ENCODE results near the gene FREM1.
"Not testable (repeated sequence)": the region's sequence is repeated elsewhere in the genome, so short reads cannot be mapped to it uniquely, and the experiment has no call there.

Gene FREM1
- 0 to 0.05 (median 0) reads per million in 3 experiments for total RNA-seq

DNA sequence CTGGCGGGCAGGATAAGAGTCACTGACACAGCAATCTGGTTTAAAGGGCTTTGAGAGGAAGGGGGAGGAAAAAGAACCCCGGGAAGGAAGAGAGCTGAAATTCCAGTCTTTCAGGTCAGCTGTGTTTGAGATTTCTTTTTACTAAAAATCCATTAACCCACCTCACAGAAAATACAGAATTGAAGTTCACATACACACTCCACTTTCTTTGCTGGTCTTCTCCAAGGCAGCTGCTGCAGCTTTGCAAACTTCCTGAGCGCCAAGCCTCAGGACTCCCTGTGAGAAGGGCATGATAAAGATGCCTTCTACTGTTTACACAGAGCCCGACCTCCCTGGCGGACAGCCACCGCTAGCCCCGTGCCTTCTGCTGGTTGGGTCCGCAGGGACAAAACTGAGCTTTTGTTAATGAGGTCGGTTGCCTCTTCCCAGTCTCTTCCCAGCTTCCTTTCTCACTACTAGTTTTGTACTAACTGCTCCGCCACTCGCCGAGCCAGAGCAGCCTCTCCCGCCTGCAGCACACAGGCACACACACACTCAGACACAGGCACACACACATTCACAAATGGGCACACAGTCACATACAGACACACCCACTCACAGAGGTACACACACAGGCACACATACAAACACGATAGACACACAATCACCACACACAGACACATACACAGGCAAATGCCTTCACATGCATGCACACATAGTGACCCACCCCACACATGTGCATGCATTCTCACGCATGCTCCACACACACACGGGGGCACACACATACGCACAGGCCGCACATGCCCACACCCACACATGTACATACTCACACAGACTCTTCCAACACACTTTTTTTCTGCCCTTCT lies at the start of gene FREM1:
Gene FREM1, minus strand, starts transcription at position 468 of the 845 bp plus-strand sequence. CDS start 41,451 bp downstream, outside the sequence.
- no peak for DNase-seq

DNA sequence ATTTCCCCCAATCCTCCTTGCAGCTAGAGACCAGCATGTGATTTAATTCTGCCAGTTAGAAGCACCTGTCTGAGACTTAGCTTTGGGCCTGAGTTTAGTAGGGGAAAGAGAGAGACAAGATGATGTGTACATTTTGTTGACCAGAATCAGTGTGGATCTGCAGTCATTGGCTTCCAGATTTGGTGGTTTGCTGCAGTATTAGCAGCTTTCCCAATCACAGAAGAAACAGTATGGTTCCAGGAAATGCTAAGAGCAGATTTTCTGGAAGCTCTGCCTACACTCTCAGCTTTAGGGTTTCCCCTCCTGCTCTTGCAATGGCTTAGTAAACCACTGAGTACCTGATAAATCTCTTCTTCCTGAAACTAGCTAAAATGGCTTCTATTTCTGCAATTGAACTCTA lies 48.8 kb upstream of the FREM1 start:
- no peak for DNase-seq

- DNase-seq = no peak
Measured at GRCh38 chr9:14957109-14957508, 46.9 kb upstream of the FREM1 start.

DNA sequence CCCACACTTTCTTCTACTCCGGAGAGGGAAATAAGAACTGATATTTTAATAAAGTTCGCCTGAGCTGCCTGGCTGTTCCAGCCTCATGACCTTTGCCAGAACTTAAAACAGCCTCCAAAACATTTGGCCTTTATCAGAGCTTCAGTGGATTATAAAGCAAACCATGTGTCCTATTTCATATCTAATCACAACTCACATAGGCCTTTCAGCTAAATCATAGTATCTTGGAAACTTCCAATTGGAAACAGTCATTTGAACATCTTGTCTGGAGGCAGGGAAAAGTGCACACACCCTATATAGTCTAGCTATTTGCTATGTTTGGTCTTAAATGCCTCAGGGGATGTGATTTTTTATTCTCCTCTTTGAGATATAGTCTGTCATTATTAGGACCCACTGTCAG lies 46.0 kb upstream of the FREM1 start:
- no peak for DNase-seq

DNA sequence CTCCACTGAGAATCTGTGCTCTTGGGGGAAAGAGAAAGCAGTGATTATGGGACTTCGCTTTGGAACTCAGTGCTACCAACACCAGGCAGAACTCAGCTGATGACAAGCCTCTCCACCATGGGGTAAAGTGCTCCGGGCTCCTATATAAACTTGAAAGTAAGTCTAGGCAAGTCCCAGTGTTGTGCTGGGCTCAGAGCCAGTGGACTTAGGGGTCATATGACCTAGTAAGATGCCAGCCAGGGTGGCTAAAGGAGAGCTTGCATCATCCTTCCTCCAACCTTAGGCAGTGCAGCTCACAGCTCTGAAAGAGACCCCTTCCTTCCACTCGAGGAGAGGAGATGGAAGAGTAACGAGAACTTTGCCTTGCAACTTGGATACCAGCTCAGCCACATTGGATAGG lies 35.1 kb upstream of the FREM1 start:
- no peak for DNase-seq

DNA sequence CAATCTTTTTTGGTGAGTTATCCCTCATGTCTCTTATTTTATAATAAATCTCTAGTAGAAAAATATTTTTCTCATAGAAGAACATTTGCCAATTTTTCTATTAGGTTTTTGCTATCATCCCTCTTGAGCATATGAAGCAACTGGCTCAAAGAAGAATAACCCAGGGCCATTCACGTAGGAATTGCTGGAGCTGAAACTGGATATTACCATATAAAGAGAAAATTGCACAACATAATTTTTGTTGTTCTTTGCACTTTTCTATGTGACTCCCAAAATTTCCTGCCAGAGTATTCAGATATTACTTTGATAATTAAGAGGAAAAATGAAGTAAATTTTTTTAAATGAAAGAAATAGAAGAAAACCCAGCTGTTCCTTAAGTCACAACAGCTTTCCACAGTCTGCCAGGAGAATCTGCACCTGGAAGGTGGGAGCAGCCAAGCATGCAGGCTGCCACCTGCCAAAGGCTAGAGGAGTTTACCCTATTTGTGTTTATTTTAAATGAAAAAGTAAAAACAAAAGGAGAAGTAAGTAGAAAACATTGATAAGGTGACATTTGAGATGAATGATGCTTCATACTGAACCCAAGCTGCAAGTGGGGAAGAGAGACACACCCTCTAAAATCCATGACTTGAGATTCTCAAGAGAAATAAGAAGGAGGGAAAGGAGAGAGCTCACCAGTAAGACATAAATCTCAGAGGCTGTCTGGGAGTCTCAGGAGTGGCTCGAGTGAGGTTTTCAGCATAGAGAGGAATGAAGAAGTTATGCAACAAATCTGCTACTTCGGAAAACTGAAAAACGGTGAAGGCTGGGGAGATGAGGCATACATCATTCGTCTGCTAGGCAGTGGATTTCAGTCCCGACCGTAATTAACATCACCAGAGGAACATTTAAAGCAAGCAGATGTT lies 31.5 kb upstream of the FREM1 start:
- DNase-seq = no peak

GRCh38 chr9:14939378-14939777 lies 29.1 kb upstream of the FREM1 start:
- no peak for DNase-seq

DNA sequence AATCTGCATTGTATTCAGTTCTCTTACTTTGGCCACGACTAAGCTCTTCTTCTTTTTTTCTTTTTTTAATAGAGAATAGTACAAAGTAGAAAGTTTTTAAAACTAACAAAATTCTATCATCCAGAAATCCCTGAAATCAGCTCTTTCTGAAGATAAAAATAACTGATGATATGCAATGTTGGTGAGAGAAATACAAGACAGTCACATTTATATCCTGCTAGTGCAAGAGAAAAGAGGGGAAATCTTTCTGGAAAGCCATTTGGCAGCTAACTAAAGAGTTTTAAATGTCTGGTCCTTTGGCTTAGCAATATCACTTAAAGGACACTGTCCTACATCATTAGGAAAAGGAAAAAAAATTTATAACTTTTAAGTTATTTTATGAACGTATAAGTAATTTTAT lies 27.0 kb upstream of the FREM1 start:
- no peak for DNase-seq

DNA sequence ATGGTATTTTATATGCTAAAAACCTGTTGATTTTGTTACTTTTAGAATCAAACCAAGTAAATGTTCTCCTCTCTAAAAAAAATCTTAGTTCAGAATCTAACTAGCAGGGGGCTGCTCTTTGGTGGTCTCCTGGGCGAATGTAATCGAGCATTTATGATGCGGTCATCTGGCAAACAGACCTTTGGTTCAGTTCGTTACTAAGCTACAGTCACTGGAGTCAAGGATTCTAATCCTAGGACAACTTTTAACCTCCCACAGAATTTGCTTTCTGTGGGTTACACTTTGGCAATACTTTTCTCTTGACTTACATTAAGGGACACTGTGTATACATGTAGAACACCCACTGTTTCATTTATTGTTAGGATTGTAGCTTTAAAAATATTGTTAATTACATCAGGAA lies 26.3 kb upstream of the FREM1 start:
- DNase-seq = no peak

- DNase-seq = no peak
Measured at GRCh38 chr9:14935964-14936363, 25.7 kb upstream of the FREM1 start.

DNA sequence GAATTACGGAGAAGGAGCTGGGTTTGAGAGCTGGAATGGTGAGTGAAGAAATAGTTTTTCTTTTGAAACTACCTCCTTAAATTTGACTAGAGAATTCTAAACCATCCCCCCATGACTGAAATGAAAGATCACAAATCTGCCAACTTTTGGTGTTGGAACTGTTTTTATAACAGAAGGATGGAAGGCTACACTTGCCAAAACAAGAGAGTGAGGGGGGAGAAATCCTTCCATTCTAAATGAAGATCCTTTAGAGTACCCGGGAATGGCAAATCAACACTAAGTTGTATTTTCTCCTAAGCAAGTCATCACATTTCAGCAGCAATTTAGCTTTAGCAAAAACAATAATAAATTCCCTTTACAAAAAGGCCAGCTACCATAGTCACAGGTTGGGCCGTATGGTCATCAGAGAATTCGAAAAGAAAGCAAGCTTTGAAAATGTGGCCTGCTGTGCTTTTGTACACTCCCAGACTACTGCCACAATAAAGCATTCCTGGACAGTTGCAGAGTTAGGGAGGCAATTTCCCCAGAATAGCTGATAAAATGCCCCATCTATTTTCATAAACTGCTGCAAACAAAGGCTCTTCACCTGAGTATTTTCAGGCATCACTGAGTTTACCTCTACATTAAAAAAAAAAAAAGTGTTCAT lies 25.0 kb upstream of the FREM1 start:
- no peak for DNase-seq

DNA sequence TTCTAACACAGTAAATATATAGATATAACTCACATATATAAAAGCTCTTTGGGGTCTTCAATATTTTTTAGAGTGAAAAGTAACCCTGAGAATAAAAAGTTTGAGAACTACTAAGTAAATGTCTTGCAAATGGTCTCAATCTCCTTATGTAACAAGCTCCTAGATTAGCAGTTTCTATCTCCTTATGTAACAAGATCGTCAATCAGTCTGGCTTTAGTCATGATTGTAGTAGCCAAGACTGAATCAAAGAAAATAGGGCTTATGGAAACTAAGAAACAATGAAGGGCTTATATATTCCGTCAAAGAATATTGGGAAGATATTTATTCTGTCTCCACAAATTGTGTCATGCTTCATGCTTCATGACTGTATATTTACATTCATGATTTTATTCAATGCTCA lies 22.4 kb upstream of the FREM1 start:
- no peak for DNase-seq

GRCh38 chr9:14932231-14932630 lies 22.0 kb upstream of the FREM1 start:
- DNase-seq = no peak

DNA sequence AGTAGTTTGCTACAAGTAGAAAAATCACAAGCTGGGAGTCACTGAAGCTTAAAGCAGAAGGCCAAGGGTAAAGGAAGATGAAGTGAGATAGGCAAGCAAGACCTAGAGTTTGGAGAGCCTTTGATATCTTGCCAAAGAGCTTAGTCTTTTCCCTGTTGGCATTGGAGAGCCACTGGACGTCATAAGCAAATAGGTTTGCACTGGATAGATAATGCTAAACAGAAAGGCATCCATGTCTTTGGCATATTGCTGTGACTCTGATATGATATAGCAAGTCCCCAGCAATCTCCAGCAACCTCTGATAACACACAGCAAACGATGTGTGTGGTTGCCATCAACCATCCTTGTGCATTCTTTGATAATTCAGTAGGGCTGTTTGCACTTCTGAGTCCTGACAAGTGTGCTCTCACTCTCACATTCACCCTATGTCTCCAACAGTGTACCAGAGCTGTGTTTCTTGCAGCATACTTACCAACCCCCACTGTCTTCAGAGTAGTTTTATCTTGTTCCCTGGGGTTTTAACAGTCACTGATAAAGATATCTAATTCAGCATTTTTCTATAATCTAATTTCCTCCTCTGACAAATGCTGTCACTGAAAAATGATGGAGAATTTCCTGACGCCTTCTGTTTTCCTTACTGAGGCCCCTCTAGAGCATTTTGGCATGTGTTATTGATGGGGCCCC lies 16.9 kb upstream of the FREM1 start:
- no peak for DNase-seq

- DNase-seq = no peak
Measured at GRCh38 chr9:14924230-14925219, 14.3 kb upstream of the FREM1 start.

DNA sequence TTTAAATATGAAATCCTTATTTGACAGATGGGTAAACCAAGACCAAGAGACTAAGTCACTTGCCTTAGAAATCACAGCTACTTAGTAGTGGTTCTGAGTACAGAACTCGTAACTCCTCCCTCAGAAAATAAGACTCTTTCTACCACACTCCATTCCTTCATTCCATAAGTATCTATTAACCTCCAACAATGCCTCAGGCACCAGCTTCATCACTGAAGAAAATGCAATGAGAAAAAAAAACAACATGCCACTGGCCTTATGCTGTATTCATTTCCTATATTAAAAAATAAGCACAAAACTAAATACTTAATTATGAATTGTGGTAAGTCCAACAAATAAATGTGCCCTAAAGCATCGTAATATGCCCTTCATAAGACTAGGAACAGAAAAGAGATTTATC lies 13.5 kb upstream of the FREM1 start:
- DNase-seq = no peak

DNA sequence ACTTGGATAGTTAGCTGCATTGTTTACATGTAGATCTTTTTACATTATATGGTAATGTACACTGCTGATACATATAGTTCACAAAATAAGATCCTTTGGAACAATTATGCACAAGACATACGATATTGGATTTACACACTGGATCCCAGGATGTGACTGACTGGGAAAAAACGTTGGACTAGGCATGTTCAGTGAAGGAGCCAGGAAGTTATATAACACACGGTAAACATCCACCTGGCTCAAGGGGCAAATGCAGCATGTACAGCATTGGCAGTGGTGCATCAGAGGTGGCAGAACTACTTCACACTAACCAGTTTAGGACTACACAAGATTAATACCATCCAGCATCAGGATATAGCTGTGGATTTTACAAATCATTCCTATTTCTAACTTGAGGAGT lies 10.6 kb upstream of the FREM1 start:
- DNase-seq = not testable (repeated sequence)

GRCh38 chr9:14913366-14913765 lies 3.1 kb upstream of the FREM1 start:
- no peak for DNase-seq

DNA sequence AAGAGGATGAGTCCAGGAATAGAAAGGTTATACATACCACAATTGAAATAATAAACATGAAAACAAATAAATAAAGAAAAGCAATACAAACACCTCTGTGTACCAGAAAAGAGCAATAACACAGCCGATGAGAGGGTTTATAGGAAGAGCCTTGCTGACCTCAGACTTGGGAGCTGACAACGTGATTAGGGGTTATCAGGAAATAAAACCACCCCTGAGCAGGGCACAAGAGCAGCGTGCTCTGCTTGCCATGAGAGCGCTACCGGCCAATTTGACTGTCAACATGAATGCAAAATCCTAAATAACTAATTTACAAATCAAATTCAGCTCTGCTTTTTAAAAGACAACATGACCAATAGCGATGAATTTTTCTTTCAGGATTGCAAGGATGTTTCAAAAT lies 2.6 kb upstream of the FREM1 start:
- no peak for DNase-seq

GRCh38 chr9:14911046-14911445 lies 818 bp upstream of the FREM1 start:
- DNase-seq = no peak

GRCh38 chr9:14909601-14909960 lies 647 bp downstream of the FREM1 start:
- no peak for DNase-seq

GRCh38 chr9:14909181-14909580 lies 1.0 kb downstream of the FREM1 start:
- no peak for DNase-seq
